GM18867 (cell line): ENCODE measurements around the gene HPD.
A peak's percentile ranks its signal among the peaks of the same experiment; 100 is the strongest.
"Not testable (repeated sequence)": the region's sequence is repeated elsewhere in the genome, so short reads cannot be mapped to it uniquely, and the experiment has no call there.

Experiments
- ATAC-seq: cut with Tn5 transposase; IDR thresholded peaks from one replicate; pipeline ENCODE4 v1.9.1; 2021; ENCODE audit warnings: mild to moderate bottlenecking, moderate library complexity; ENCODE audit not compliant: unreplicated experiment

Gene HPD

DNA sequence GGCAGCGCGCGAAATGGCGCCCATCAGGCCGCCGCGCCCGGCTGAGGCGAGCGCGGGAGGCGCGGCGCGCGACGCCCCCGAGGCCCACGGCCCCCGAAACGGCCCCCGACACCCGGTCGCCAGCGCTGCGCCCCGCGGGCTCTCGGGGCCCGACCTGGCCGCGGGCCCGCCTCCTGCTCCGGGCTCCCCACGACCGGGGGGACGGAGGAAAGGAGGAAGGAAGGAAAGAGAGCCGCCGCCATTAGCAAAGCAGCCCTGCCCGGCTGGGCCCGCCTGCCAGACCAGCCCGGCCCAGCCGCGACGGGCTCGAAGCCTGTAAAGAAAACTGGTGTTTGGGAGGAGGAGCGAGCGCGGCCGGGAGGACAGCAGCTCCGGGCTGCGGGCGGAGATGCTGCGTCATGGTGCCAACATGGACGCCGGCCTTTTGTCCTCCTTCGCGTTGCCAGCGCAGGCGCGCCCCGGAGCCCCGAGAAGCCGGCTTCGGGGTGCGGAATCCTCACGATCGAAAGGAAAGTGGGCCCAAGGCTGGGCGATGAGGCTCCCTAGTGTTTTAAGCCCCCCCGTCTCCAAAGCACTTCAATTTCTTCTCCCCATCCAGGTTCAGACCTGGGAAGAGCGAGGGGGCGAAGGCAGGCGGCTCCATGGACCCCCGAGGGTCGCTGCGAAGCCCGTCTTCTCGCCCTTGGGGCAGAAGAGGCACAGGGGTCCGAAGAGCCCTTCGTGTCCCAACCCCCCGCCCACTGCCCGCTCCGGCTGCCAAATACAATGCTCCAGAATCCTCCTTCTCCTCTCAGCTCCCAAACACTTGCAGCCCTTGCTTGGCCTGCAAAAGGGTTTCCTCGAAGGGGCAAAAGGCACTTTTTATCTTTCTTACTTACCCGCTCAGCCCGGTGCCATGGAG, 57.7 kb downstream of the HPD start:
- no peak for ATAC-seq

DNA sequence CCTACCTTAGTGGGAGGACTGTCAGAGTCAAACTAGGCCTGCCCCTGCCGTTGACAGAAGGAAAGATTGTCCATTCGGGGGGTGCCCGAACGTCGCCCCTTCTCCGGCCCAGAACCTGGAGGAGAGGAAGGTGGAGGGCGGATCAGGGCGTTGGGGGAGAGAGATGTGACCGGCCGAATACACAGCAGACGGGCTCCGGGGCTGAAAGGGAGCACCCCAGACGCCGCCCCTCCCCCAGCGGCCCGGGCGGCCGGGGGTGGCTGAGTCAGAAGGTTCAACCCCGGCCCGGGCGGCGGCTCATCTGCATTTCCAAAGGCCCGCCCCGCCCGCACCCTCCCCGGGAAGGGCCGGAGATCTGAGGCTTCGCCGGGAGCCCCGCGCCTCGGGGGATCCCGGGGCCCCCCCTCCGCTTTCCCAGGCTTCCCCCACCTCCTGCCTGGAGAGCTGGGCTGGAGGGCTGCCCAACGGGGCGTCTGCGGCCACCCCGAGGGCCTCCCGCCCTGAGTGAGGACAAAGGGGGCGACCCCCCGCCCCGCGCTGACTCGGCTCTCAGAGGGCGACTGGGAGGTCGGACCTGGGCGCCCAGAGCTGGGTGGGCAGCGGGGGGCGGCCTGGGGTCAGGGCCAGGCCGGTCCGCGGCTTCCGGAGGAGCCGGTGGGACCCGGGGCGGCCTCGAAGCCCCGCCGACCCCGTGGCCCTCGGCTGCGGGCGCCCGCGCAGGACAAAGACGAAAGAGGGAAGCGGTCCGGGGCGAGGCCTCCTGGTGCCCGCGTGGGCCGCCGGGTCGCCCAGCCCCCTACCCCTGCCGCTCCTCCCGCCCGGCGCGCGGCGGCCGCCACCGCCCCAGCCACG, 58.6 kb downstream of the HPD start:
- ATAC-seq = peak; percentile 25

DNA sequence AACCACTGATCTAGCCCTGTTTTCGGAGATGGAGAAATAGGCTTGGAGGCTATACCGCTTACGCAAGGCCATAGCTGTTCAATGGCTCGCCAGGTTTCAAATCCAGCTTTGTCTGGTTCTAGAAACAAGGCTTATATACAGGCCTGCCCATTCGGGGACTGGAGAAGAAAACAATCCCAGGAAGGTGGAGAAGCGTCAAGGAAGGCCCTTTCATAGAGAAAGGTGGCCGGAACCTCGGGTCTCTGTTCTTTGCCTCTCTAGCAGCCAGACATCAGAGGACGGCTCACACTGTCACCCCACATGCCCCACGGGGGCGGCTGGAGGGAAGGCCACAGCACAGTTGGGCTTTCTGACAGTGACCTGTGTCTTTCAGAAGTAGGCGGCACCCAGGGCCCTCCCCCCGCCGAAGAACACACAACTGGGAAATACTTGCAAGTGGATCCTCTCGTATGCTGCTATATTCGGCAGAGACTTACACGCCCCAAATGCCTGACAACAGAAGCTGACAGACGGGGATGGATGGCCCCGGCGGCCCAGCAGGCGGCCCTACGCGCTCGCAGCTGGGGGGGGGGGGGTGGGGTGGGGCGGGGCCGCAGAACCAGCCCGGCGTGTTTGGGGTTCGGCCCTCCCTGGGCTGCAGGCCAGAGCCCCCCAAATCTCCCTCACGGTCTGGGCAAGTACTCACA, 59.4 kb downstream of the HPD start:
- no peak for ATAC-seq

- no peak for ATAC-seq
These were observed 59.9 kb downstream of the HPD start for GRCh38 chr12:121798787-121799155.

- ATAC-seq = no peak
These were observed 60.5 kb downstream of the HPD start for GRCh38 chr12:121797937-121798786.

DNA sequence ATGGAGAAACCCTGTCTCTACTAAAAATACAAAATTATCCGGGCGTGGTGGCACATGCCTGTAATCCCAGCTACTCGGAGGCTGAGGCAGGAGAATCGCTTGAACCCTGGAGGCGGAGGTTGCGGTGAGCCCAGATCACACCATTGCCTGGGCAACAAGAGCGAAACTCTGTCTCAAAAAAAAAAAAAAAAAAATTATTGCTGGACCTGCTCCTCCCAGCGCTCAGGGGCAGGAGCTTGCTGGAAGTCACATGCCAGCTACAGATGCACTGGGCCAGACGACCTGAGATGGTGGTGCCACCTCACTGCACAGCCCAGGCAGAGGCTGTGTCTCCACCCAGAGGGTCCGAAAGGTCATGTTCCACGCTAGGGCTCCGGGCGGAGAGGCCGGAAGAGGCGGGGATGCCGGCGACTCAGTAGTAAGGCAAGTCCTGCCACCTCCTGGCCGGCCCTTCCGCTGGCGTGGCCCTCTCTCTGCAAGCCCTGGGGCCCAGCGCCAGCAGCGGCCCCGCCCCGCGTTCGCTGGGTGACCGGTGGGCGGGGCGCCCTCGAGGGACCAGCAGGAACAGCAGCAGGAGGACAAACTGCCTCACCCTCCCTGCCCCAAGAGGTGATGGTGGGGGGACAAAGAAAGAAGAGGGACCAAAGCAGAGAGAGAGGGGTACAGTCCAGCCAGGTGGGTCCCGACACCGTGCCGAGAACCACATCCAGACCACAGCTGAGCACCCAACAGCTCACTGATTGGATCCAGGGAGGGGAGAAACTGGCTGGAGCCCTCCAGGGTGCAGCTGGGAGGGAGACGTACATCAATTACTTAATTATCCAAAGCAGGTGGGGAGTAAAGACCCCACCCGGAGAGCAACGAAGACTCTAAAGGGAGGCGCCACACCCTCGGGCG, 61.6 kb downstream of the HPD start:
- no peak for ATAC-seq

GRCh38 chr12:121795034-121795968, 63.4 kb downstream of the HPD start:
- ATAC-seq = no peak

DNA sequence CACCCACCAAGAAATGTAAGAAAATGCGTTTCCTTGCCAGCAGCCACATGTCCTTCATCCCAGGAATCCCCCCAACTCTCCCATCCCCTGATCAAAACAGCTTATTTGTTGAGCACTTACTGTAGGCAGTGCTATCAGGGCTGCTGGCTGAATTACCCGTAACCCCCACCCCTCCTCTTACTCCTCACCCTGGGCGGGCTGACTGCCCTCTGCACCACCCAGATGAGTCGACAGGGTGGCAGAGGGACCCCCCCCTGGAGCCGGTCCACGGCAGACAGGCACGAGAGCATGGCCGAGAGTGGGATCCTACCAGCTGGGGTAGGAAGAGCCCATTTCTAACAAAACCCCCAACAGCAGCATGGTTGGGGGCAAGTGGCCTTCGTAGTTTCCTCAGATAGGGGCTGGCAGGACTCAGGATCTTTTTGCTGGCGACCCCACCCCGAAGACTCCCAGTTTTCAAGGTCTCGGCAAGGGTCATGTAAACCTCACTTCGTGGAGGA, 64.1 kb downstream of the HPD start:
- ATAC-seq = no peak

DNA sequence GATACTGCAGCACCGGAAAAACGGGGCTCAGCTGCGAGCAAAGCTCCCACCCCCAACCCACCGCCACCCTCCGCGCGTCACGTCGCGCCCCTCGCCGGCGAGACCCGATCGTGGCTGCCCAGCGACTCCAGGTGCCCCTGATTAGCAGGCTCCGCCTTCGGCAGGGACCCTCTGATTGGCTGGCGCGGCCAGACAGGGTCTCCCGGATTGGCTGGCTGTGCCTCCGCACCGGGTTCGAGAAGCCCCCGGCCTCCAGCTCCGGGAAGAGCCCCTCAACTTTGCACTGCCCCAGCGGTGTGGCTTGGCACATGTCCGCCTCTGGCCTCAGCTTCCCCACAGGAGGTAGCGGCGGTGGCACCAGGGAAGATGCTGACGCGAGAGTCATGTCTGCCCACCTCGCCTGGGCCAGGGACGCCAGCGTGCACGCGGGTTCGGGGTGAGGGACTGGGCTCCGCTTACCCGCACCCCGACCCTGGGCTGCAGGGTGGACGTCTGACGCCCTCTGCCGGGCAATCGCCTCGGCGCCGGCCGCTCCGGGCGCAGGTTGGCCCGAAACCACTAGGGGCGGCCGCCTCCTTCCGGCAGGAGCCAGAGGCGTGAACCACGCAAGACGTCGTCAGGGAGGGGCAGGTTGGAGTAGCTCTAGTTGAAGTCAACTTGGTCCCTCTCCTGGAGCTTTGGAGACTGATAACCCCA, 64.7 kb downstream of the HPD start:
- ATAC-seq = peak; percentile 50

DNA sequence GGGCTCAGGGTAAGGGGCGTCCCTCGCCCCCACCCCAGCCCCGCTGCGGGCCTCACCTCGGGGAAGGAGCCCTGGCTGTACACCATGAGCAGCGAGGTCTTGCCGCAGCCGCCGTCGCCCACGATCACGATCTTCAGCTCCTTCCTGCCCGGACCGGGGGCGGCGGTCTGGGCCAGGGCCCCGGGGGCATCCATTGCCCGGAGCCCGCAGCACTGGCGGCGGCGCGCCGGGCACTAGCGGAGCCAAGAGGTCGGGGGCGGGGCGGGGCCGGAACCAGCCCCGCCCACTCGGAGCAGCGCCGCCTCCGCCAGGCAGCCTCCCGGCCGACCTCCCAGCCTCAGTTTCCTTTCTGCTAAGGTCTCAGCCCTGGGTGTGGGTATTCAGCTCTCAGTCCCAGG, 65.2 kb downstream of the HPD start, which contains the start of gene RHOF:
Gene RHOF (minus strand): TSS at position 249 of the 398 bp plus-strand sequence. CDS start 55 bp downstream, at position 194.
- ATAC-seq = peak; percentile 25

DNA sequence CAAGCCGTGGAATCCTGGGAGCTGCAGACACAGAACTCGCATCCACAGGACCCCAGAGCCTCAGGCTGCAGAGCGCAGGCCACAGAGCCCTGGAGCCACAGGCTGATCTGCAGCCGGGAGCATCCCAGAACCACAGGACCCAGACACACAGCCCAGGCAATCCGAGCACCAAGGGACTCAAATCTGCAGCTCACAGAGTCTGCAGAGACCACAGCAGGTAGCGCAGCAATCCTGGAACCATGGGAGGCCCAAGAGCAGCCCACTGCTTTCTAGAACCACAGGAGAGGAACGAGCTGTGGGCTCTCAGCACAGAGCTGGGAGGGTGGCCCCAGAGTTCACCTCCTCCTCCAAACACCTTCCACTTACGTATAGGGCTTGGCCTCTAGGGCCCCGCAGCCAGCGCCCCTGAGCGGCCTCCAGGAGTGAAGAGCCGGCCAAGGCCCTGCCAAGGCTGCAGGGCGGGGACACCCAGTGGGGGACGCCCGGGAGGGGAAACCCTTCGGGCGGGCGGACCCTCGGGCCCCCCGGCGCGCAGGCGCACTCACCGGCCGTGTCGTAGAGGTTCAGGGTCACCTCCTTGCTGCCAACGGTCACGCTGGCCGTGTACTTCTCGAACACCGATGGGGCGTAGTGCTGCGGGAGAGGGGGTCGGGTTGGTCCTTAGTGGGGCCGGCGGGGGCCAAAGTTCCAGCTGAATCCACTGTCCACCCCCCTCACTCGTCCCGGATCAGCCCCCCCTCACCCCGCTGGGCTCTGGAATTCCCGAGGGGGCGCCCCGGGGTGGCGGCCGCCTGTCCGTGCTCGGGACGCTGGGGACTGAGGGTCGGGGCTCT, 65.8 kb downstream of the HPD start:
- ATAC-seq = no peak

GRCh38 chr12:121791671-121792551, 66.7 kb downstream of the HPD start:
- ATAC-seq = no peak

DNA sequence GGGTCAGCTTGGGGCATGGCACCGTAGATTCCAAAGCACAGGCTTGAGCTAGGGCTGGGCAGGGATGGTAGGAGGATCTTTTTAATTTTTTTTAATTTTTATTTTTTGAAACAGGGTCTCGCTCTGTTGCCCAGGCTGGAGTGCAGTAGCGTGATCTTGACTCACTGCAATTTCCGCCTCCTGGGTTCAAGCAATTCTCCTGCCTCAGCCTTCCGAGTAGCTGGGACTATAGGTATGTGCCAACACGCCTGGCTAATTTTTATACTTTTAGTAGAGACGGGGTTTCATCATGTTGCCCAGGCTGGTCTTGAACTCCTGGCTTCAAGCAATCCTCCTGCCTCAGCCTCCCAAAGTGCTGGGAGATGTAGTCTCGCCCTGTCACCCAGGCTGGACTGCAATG, 67.9 kb downstream of the HPD start:
- ATAC-seq = not testable (repeated sequence)

DNA sequence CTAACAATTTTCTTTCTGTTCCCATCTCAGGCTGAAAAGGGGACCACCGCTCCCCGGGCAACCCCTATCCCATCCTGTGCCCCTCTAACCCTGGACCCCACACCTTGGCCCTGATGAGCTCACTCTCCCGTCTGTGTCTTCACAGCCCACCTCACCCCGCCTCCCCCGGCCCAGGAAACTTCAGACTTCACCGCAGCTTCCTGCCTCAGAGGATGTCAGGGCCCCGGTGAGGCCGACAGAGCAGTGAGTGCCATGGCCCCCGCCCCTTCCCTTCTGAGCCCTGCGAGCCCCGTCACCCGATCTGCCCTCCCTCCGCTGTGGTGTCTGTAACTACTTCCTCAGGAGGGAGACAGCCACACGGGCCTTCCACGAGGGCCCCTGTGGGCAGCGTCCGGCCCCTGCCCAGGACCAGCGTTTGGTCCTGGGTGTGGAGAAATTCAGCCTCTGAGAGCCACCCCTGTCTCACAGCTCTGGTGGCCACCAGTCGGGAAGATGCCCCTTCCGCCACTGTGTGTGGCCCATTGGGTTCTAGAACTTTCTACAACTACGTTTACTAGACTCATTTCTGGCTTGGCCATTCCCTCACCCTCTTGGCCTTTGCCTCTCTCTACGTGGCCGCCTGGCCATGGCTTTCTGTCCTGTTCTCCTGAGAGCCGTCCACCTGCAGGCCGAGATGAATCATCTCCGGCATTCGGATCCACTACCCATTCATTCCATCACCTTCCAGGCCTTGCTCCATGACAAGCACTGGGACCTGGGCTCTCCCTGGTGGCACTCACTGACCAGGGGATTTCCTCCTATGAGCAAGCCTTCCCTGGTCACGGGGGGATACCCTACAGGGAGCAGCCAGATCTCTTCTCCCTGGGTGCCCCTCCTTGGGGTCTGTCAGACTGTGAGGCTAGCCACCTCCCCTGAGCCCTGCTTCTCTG, 68.6 kb downstream of the HPD start:
- ATAC-seq = peak; percentile 46
